ENCODE data around the gene ARHGEF19. TPM values are rescaled to one million over a fixed set of nuclear protein-coding genes. Genes with fewer than 3 reads are reported as not detected.
"Not testable (repeated sequence)": the region's sequence is repeated elsewhere in the genome, so short reads cannot be mapped to it uniquely, and the experiment has no call there.

The ARHGEF19 gene
- total RNA-seq, 1 experiment from 2014 or later: 21.6 TPM

DNA sequence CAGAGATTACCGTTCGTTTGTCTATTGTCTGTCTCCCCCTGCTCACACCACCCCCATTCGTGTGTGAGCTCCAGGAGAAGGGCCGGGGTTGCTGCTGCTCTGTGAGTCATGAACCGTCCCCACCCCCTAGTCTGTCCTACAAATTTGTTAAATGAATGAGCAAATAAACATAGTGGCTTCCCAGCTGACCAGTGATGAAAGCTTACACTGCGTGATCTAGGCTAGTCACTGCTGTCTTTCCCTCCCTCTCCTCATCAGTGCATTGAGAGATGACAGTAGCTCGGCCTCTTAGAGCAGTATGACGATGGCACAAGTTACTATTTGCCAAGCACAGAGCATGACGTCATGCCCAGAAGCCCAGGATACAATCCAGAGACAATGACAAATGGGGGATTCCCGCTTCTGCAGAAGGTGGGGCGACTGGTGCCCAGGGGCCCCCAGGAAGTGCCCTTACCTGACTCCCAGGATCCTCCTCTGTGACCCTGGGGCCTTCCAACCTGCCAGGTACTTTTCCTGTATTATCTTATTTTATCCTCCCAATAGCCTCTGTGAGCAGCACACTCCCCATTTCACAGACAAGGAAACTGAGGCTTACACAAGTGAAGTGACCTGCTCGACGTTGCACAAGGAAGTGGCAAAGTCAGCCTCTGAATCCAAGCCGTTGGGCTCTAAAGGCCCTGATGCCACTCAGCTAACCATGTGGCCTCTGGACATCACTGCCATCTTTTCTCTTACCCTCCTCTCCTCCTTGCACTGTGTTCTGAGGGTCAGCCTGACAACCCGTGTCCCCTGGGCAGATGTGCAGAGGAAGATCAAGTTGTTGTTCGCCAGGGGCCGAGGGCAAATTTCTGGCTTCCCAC lies 48.0 kb downstream of the ARHGEF19 start:
- ChIA-PET POLR2A (interaction anchor here (0.6 to 1.3 kb wide), 7 partner anchors 8 to 66 kb away, joined by 3 to 6 read pairs (median 3); partner anchors contain the start of gene EPHA2), CTCF (no interaction called here)
- Histone ChIP-seq H3K27ac (ENCODE audit: low read length) (peak overlapping the region; percentile 92), H3K4me3 (ENCODE audit: low read depth in 2 of 2, low read length in 2 of 2) (no peak overlapping the region), H3K4me1 (ENCODE audit: control insufficient read depth, insufficient read depth, low read length) (peaks cover 68% of the 10 kb centered on the region), H3K27me3 (ENCODE audit: control insufficient read depth, insufficient read depth, low read length) (no peaks in the 10 kb centered on the region), H3K9me3 (ENCODE audit: control insufficient read depth, insufficient read depth, low read depth, low read length) (no peaks in the 10 kb centered on the region), H3K36me3 (ENCODE audit: control insufficient read depth, insufficient read depth, low read length) (no peaks in the 10 kb centered on the region)
- ATAC-seq (peak; percentile 63), DNase-seq (ENCODE audit: low read depth, low spot score) (peak; percentile 96)
- TF ChIP-seq, protein P1, sequence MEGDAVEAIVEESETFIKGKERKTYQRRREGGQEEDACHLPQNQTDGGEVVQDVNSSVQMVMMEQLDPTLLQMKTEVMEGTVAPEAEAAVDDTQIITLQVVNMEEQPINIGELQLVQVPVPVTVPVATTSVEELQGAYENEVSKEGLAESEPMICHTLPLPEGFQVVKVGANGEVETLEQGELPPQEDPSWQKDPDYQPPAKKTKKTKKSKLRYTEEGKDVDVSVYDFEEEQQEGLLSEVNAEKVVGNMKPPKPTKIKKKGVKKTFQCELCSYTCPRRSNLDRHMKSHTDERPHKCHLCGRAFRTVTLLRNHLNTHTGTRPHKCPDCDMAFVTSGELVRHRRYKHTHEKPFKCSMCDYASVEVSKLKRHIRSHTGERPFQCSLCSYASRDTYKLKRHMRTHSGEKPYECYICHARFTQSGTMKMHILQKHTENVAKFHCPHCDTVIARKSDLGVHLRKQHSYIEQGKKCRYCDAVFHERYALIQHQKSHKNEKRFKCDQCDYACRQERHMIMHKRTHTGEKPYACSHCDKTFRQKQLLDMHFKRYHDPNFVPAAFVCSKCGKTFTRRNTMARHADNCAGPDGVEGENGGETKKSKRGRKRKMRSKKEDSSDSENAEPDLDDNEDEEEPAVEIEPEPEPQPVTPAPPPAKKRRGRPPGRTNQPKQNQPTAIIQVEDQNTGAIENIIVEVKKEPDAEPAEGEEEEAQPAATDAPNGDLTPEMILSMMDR (IDR thresholded peaks at IDR 0.05): no peak
- TF ChIP-seq TCF7L2 (IDR thresholded peaks at IDR 0.05; ENCODE audit: low read depth, low read length) (no peak), SIN3A (IDR thresholded peaks at IDR 0.05; ENCODE audit: borderline replicate concordance, insufficient read depth, low read depth, low read length) (no peak), POLR2AphosphoS5 (IDR thresholded peaks at IDR 0.05; ENCODE audit: low read depth, low read length) (no peak; the same call in 1 of the 2 replicates)
- TF ChIP-seq, protein P2, sequence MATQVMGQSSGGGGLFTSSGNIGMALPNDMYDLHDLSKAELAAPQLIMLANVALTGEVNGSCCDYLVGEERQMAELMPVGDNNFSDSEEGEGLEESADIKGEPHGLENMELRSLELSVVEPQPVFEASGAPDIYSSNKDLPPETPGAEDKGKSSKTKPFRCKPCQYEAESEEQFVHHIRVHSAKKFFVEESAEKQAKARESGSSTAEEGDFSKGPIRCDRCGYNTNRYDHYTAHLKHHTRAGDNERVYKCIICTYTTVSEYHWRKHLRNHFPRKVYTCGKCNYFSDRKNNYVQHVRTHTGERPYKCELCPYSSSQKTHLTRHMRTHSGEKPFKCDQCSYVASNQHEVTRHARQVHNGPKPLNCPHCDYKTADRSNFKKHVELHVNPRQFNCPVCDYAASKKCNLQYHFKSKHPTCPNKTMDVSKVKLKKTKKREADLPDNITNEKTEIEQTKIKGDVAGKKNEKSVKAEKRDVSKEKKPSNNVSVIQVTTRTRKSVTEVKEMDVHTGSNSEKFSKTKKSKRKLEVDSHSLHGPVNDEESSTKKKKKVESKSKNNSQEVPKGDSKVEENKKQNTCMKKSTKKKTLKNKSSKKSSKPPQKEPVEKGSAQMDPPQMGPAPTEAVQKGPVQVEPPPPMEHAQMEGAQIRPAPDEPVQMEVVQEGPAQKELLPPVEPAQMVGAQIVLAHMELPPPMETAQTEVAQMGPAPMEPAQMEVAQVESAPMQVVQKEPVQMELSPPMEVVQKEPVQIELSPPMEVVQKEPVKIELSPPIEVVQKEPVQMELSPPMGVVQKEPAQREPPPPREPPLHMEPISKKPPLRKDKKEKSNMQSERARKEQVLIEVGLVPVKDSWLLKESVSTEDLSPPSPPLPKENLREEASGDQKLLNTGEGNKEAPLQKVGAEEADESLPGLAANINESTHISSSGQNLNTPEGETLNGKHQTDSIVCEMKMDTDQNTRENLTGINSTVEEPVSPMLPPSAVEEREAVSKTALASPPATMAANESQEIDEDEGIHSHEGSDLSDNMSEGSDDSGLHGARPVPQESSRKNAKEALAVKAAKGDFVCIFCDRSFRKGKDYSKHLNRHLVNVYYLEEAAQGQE (IDR thresholded peaks at IDR 0.05; ENCODE audit: insufficient read depth in 1 of 2, low read depth in 2 of 2, low read length in 1 of 2): no peak
- no TSS peak for BruUV-seq (replicated peaks)
- intact Hi-C loops (cut with micrococcal nuclease; ENCODE audit: unreplicated experiment): no loop called here
- in situ Hi-C loops (cut with HindIII; ENCODE audit: low pct_unique_long_range_greater_than_20kb, low sequenced_read_pairs): no loop called here

DNA sequence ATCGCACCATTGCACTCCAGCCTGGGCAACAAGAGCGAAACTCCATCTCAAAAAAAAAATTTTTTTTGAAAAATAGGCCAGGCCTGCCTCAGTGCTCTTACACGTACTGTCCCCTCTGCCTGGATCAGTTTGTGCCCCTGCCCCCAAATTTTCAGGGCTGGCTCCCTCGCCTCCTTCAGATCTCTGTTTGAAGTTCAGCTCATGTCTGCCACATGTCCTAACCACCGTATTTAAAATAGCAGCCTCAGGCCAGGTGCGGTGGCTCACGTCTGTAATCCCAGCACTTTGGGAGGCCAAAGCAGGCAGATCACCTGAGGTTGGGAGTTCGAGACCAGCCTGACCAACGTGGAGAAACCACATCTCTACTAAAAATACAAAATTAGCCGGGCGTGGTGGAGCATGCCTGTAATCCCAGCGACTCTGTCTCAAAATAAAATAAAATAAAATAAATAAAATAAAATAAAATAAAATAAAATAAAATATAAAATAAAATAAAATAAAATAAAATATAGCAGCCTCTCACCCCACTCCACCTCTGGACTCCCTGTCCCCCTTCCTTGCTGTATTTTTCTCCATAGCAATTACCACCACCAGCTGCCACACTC lies 48.7 kb downstream of the ARHGEF19 start:
- H3K27me3 ChIP-seq (ENCODE audit: control insufficient read depth, insufficient read depth, low read length); H3K36me3 ChIP-seq (ENCODE audit: control insufficient read depth, insufficient read depth, low read length); H3K9me3 ChIP-seq (ENCODE audit: control insufficient read depth, insufficient read depth, low read depth, low read length); intact Hi-C loops (cut with micrococcal nuclease; ENCODE audit: unreplicated experiment); BruUV-seq (replicated peaks); in situ Hi-C loops (cut with HindIII; ENCODE audit: low pct_unique_long_range_greater_than_20kb, low sequenced_read_pairs); DNase-seq (ENCODE audit: low read depth, low spot score); H3K4me3 ChIP-seq (ENCODE audit: low read depth in 2 of 2, low read length in 2 of 2); ATAC-seq: not testable (repeated sequence)
- Histone ChIP-seq H3K27ac (ENCODE audit: low read length) (peak overlapping the region; percentile 92), H3K4me1 (ENCODE audit: control insufficient read depth, insufficient read depth, low read length) (peaks cover 68% of the 10 kb centered on the region)
- ChIA-PET POLR2A (interaction anchor here (0.7 to 0.9 kb wide), 3 partner anchors 8 to 19 kb away, joined by 3 to 5 read pairs (median 3); partner anchors contain the start of gene EPHA2), CTCF (interaction anchor here (0.7 kb wide), 1 partner anchor 81 kb away, joined by 4 read pairs; no protein-coding TSS in a partner anchor)

All from Panc1 (cell line).